Measurements from ENCODE around the gene UMODL1. TPM values are rescaled to one million over a fixed set of nuclear protein-coding genes. Genes with fewer than 3 reads are reported as not detected.

Gene UMODL1
- total and polyA plus RNA-seq, 10 of the 15 experiments (the other 5 are each of a cell fraction or from before 2014, with no cell fraction given), result 0.01 to 0.11 (median 0.03) TPM; not detected in 5

DNA sequence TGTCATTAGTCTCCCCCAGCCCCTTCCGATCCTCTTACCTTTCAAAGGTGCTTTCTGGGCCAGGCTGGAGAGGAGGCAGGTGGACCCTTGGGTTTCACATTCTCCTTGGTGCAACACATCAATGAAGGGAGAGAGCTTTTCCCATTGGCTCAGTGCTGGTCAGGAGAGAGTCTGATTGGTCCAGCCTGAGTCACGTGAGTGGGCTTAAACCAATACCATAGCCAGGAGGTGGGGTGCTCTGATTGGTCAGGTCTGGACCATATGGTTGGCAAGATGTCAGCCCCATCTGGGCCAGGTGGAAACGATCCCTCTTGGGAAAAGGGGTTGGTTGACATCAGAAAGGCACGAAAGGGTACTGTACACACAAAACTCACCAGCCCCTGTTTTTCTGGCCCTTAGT lies 103.1 kb downstream of the UMODL1 start:
- POLR2A ChIA-PET, result no interaction called here
- DNase-seq (ENCODE audit: low read depth, low spot score), result peak; percentile 13
- Histone ChIP-seq H3K27me3 (replicated peaks in 1 of 2; ENCODE audit: control insufficient read depth in 2 of 2, insufficient read depth in 2 of 2, low read length in 1 of 2) (no peaks in the 10 kb centered on the region), H2AFZ (ENCODE audit: control insufficient read depth, low read depth, low read length) (no peak overlapping the region), H3K4me3 (no peak overlapping the region), H3K4me2 (ENCODE audit: control insufficient read depth, insufficient read depth) (no peak overlapping the region), H3K36me3 (ENCODE audit: control insufficient read depth in 2 of 2, insufficient read depth in 2 of 2, low read length in 1 of 2) (no peaks in the 10 kb centered on the region), H3K27ac (ENCODE audit: control insufficient read depth, insufficient read depth) (no peak overlapping the region), H3K9ac (ENCODE audit: control insufficient read depth, insufficient read depth, low read length) (no peak overlapping the region), H4K20me1 (ENCODE audit: control insufficient read depth, insufficient read depth) (no peaks in the 10 kb centered on the region), H3K79me2 (ENCODE audit: control insufficient read depth, insufficient read depth, low read length) (no peaks in the 10 kb centered on the region), H3K4me1 (ENCODE audit: control insufficient read depth, insufficient read depth, low read length) (no peaks in the 10 kb centered on the region), H3K9me3 (replicated peaks; ENCODE audit: control insufficient read depth, insufficient read depth, low read length) (no peaks in the 10 kb centered on the region; the same call in 2 of the 3 replicates)
- TF ChIP-seq SUPT20H (IDR thresholded peaks at IDR 0.05; ENCODE audit: borderline replicate concordance, control insufficient read depth, low read depth, low read length) (no peak), USF1 (IDR thresholded peaks at IDR 0.05; ENCODE audit: borderline replicate concordance, extremely low read length, insufficient read depth, low read depth, low read length) (peak; percentile 62), EED (IDR thresholded peaks at IDR 0.05; ENCODE audit: low read depth) (no peak), NFYB (IDR thresholded peaks at IDR 0.05; ENCODE audit: insufficient read depth, low read depth, low read length) (peak; percentile 60; the same call in 1 of the 2 replicates)
- in situ Hi-C loops (cut with MboI), result loop anchor here (5.0 kb wide), 1 partner anchor 78 kb away; no protein-coding TSS in a partner anchor
- no TSS peak for BruUV-seq (replicated peaks)
- SMC1A ChIA-PET (ENCODE audit: uncharacterized antibody, unreplicated experiment), result interaction anchor here (0.7 to 1.7 kb wide), 5 partner anchors 8 to 87 kb away, joined by 3 to 7 read pairs (median 4); no protein-coding TSS in a partner anchor
- intact Hi-C loops (cut with micrococcal nuclease; ENCODE audit: unreplicated experiment), result no loop called here
- ATAC-seq, result peak; percentile 78
- WGBS (ENCODE audit: insufficient coverage, insufficient replicate concordance, low lambda C conversion rate, missing lambda C conversion rate), result 40% methylated on average over 4 of the region's 4 CpGs
- CTCF ChIA-PET, result interaction anchor here (1.2 to 3.6 kb wide), 2 partner anchors 46 to 85 kb away, joined by 3 to 22 read pairs; no protein-coding TSS in a partner anchor
- RAD21 ChIA-PET (ENCODE audit: unreplicated experiment), result interaction anchor here (1.2 to 2.1 kb wide), 3 partner anchors 64 to 362 kb away, joined by 3 to 7 read pairs (median 6); no protein-coding TSS in a partner anchor
- no peak for FAIRE-seq

All from GM12878 (cell line).